GM12875 (cell line): ENCODE data around the gene LSG1.

Source experiments
- H3K4me3 ChIP-seq: one replicate; pipeline ENCODE4 v1.5.1; 2011; ENCODE audit warnings: low read depth, low read length, control low read depth
- CTCF ChIP-seq: IDR thresholded peaks from 2 replicates; pipeline ENCODE4 v1.5.1; 2011; ENCODE audit warnings: low read depth, mild to moderate bottlenecking, control low read depth, inconsistent platforms, low read length, moderate library complexity, borderline replicate concordance; ENCODE audit not compliant: insufficient read depth

LSG1 gene

GRCh38 chr3:194659778-194660177 lies 12.2 kb downstream of the LSG1 start:
- no peak for TF ChIP-seq CTCF
- H3K4me3 ChIP-seq: no peak overlapping the region

- no peak overlapping the region for H3K4me3 ChIP-seq
- TF ChIP-seq CTCF: no peak
These were observed 13.3 kb downstream of the LSG1 start for GRCh38 chr3:194658477-194659242.

GRCh38 chr3:194657439-194657838 lies 14.6 kb downstream of the LSG1 start:
- no peak for TF ChIP-seq CTCF
- H3K4me3 ChIP-seq: no peak overlapping the region

- H3K4me3 ChIP-seq: no peak overlapping the region
- no peak for TF ChIP-seq CTCF
These were observed 17.5 kb downstream of the LSG1 start for GRCh38 chr3:194654443-194654842.

GRCh38 chr3:194647747-194648146 lies 24.2 kb downstream of the LSG1 start:
- no peak for TF ChIP-seq CTCF
- no peak overlapping the region for H3K4me3 ChIP-seq

GRCh38 chr3:194642769-194643168 lies 29.2 kb downstream of the LSG1 start:
- TF ChIP-seq CTCF: no peak
- no peak overlapping the region for H3K4me3 ChIP-seq

- H3K4me3 ChIP-seq: no peak overlapping the region
- TF ChIP-seq CTCF: peak; percentile 40; the same call in 1 of the 2 replicates
These were observed 31.2 kb downstream of the LSG1 start for GRCh38 chr3:194640829-194641228.
